GM12878 (cell line): ENCODE measurements around the gene MRPL49. TPM values are rescaled to one million over a fixed set of nuclear protein-coding genes. Genes with fewer than 3 reads are reported as not detected.

Experiments used
- ATAC-seq: fragments of 200-7000 bp; cut with Tn5 transposase; 3 replicates; pipeline ENCODE4 v1.9.1; 2020; ENCODE audit warnings: mild to moderate bottlenecking, moderate library complexity
- BruUV-seq: library from RNA; stranded (reverse); fragments of 400-500 nt; replicated peaks from 2 replicates; lab custom pipeline; 2021; lab: Mats Ljungman, UMichigan
- CTCF ChIA-PET: fragments of 300-600 bp; sonication (Branson Sonifier 250); formaldehyde crosslinking; extraction: SDS; loops from one replicate; lab custom pipeline; 2021; ENCODE audit warnings: inconsistent platforms; lab: Yijun Ruan, JAX
- POLR2A ChIA-PET: fragments of 350-600 bp; formaldehyde crosslinking; extraction: SDS; loops from one replicate; lab custom pipeline; 2021; ENCODE audit warnings: inconsistent platforms; lab: Charles Lee
- RAD21 ChIA-PET: fragments of 300-600 bp; sonication (Branson Sonifier 250); formaldehyde crosslinking; loops from one replicate; lab custom pipeline; 2023; ENCODE audit warnings: antibody characterized with exemption; ENCODE audit not compliant: unreplicated experiment; lab: Charles Lee
- SMC1A ChIA-PET: fragments of 300-600 bp; sonication (Branson Sonifier 250); formaldehyde crosslinking; loops from one replicate; lab custom pipeline; 2023; ENCODE audit not compliant: unreplicated experiment, uncharacterized antibody; lab: Charles Lee
- DNase-seq: peaks from one replicate; pipeline ENCODE4 v3.0.0-alpha.2; 2011; ENCODE audit warnings: low read depth, low spot score
- FAIRE-seq: peaks from 3 replicates; lab custom pipeline; 2011; peaks lifted over from hg19 to GRCh38; lab: Jason Lieb, UNC
- H2AFZ ChIP-seq: 2 replicates; pipeline ENCODE4 v1.6.0; 2011; ENCODE audit warnings: low read depth, low read length, control low read depth; ENCODE audit not compliant: control insufficient read depth
- H3K27ac ChIP-seq: 2 replicates; pipeline ENCODE4 v1.5.1; 2011; ENCODE audit warnings: control low read depth; ENCODE audit not compliant: control insufficient read depth, insufficient read depth
- H3K27me3 ChIP-seq, 2 experiments: replicated peaks in 1 of 2; 2 replicates each; pipeline versions ENCODE4 v1.6.0 to v1.6.1; 2011; ENCODE audit warnings: low read length in 1 of 2; ENCODE audit not compliant: control insufficient read depth in 2 of 2, insufficient read depth in 2 of 2
- H3K36me3 ChIP-seq, 2 experiments: 2 replicates each; pipeline ENCODE4 v1.5.1; 2011; ENCODE audit warnings: low read length in 1 of 2; ENCODE audit not compliant: control insufficient read depth in 2 of 2, insufficient read depth in 2 of 2
- H3K4me1 ChIP-seq: 2 replicates; pipeline ENCODE4 v1.6.1; 2011; ENCODE audit warnings: mild to moderate bottlenecking, low read length, moderate library complexity, mixed read lengths; ENCODE audit not compliant: control insufficient read depth, insufficient read depth
- H3K4me2 ChIP-seq: 2 replicates; pipeline ENCODE4 v1.6.0; 2011; ENCODE audit warnings: control low read depth; ENCODE audit not compliant: control insufficient read depth, insufficient read depth
- H3K4me3 ChIP-seq: fragments of 200-600 bp; sonication (generic); 2 replicates; pipeline ENCODE4 v1.5.1; 2016
- H3K79me2 ChIP-seq: 2 replicates; pipeline ENCODE4 v1.6.0; 2011; ENCODE audit warnings: low read length; ENCODE audit not compliant: control insufficient read depth, insufficient read depth
- H3K9ac ChIP-seq: 2 replicates; pipeline ENCODE4 v1.8.0; 2011; ENCODE audit warnings: low read length, control low read depth, mixed read lengths; ENCODE audit not compliant: control insufficient read depth, insufficient read depth
- H3K9me3 ChIP-seq: replicated peaks from 3 replicates; pipeline ENCODE4 v1.5.1; 2011; ENCODE audit warnings: mild to moderate bottlenecking, low read length; ENCODE audit not compliant: control insufficient read depth, insufficient read depth
- H4K20me1 ChIP-seq: 2 replicates; pipeline ENCODE4 v1.6.0; 2011; ENCODE audit not compliant: control insufficient read depth, insufficient read depth
- CBFB ChIP-seq: IDR thresholded peaks from 2 replicates; pipeline ENCODE4 v1.6.1; 2016; ENCODE audit warnings: antibody characterized with exemption, low read depth
- CEBPB ChIP-seq, 2 experiments: fragments of 150-350 bp in 1 of 2; IDR thresholded peaks; 2 replicates each; pipeline ENCODE4 v1.6.1; 2012 to 2014; ENCODE audit warnings: low read depth in 2 of 2, low read length in 2 of 2, borderline replicate concordance in 1 of 2, inconsistent platforms in 1 of 2
- CREM ChIP-seq: IDR thresholded peaks from 2 replicates; pipeline ENCODE4 v1.6.1; 2014; ENCODE audit warnings: antibody characterized with exemption, low read depth
- CUX1 ChIP-seq: IDR thresholded peaks from 2 replicates; pipeline ENCODE4 v1.6.1; 2012; ENCODE audit warnings: improper control_type of control experiment, low read depth, low read length; ENCODE audit not compliant: insufficient replicate concordance
- HDAC6 ChIP-seq: fragments of 200-600 bp; sonication (generic); IDR thresholded peaks from one replicate; pipeline ENCODE4 v1.8.0; 2017; ENCODE audit warnings: antibody characterized with exemption; ENCODE audit not compliant: unreplicated experiment
- IKZF1 ChIP-seq: fragments of 450-650 bp; conservative IDR thresholded peaks from 2 replicates; pipeline ENCODE4 v1.6.1; 2017; ENCODE audit warnings: antibody characterized with exemption, mild to moderate bottlenecking
- MLLT1 ChIP-seq: fragments of 450-650 bp; IDR thresholded peaks from 2 replicates; pipeline ENCODE4 v1.6.1; 2016; ENCODE audit warnings: mild to moderate bottlenecking
- RB1 ChIP-seq: fragments of 450-650 bp; formaldehyde crosslinking; IDR thresholded peaks from 2 replicates; pipeline ENCODE4 v1.6.1; 2017; ENCODE audit warnings: mild to moderate bottlenecking, borderline replicate concordance
- RUNX3 ChIP-seq: IDR thresholded peaks from 2 replicates; pipeline ENCODE4 v1.6.1; 2012; ENCODE audit warnings: low read length, inconsistent platforms
- SKIL ChIP-seq: fragments of 450-650 bp; IDR thresholded peaks from 2 replicates; pipeline ENCODE4 v1.6.1; 2017; ENCODE audit warnings: mild to moderate bottlenecking, low read depth, inconsistent platforms; ENCODE audit not compliant: poor library complexity, severe bottlenecking
- SREBF1 ChIP-seq: IDR thresholded peaks from 2 replicates; pipeline ENCODE4 v1.6.1; 2012; ENCODE audit warnings: mild to moderate bottlenecking, low read length
- SUPT20H ChIP-seq: IDR thresholded peaks from 2 replicates; pipeline ENCODE4 v1.6.1; 2011; ENCODE audit warnings: low read depth, mild to moderate bottlenecking, low read length, moderate library complexity, borderline replicate concordance; ENCODE audit not compliant: control insufficient read depth
- TBL1XR1 ChIP-seq: IDR thresholded peaks from 2 replicates; pipeline ENCODE4 v1.6.1; 2012; ENCODE audit warnings: low read depth, low read length, improper control_type of control experiment
- WRNIP1 ChIP-seq: IDR thresholded peaks from 2 replicates; pipeline ENCODE4 v1.6.1; 2011; ENCODE audit warnings: low read depth, low read length, improper control_type of control experiment, borderline replicate concordance
- ZSCAN29 ChIP-seq: fragments of 450-650 bp; IDR thresholded peaks from 2 replicates; pipeline ENCODE4 v1.6.1; 2017; ENCODE audit warnings: mild to moderate bottlenecking, moderate library complexity
- WGBS: methylation state at CpG from one replicate; pipeline ENCODE4 v1.1.6; 2016; ENCODE audit warnings: low lambda C conversion rate; ENCODE audit not compliant: insufficient replicate concordance, insufficient coverage; ENCODE audit errors: missing lambda C conversion rate; 5-methylcytosine and 5-hydroxymethylcytosine counted together
- in situ Hi-C: fragments of 300-500 bp; cut with MboI; formaldehyde crosslinking; loops from 9 replicates; pipeline ENCODE4 v1.14.3; 2018; ENCODE audit warnings: mixed read lengths
- intact Hi-C: fragments of 100-400 bp; cut with micrococcal nuclease; formaldehyde crosslinking; loops from one replicate; pipeline ENCODE4 v1.14.2; 2022; ENCODE audit not compliant: unreplicated experiment
- polyA plus RNA-seq, 11 experiments: library from polyadenylated mRNA; depleted of rRNA in 4 of 11; unstranded in 6 of 11; stranded (reverse) in 5 of 11; fragments of >200 nt; fragmentation: Nextera tagmentation in 4 of 11; fragmentation: Illumina TruSeq in 1 of 11; extraction: Ambion mirVana in 4 of 11; extraction: Trizol in 1 of 11; gene quantifications; 1 replicate in 1 of 11; 2 replicates in 10 of 11; pipeline versions ENCODE4 v1.2.1 to v1.2.3, GENCODE V29; 2011 to 2016; ENCODE audit warnings: inconsistent platforms in 2 of 11, missing spikeins in 2 of 11, low read depth in 1 of 11
- total RNA-seq, 4 experiments: library from RNA; depleted of rRNA in 3 of 4; stranded (reverse); fragments of >200 nt in 3 of 4; fragmentation: Illumina TruSeq in 1 of 4; extraction: Trizol in 1 of 4; gene quantifications; 2 replicates each; pipeline versions ENCODE4 v1.2.1 to v1.2.3, GENCODE V29; 2013 to 2021

Gene MRPL49
- total and polyA plus RNA-seq, 10 of the 15 experiments (the other 5 are each of a cell fraction or from before 2014, with no cell fraction given): 42.0 to 116 (median 71.7) TPM

DNA sequence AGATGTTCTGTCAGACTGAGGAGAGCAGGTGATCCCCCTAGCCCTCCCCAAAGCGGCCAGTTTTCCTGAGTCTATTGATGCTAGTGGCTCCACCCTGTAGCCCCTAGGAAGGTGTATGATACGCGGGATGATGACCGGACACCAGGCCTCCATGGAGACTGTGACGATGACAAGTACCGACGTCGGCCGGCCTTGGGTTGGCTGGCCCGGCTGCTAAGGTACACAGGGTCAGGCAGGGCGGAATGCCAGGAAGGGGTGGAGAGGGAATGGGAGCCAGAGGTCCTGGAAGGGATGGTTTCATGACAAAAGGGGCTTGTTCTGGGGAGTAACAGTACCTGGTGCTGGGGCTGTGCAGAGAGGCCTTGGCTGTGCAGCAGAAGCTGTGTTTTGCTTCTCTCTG, 34.9 kb upstream of the MRPL49 start (continued):
- no peak for TF ChIP-seq CREM
- no peak for TF ChIP-seq RUNX3

GRCh38 chr11:65087827-65088226, 34.3 kb upstream of the MRPL49 start:
- in situ Hi-C loops: no loop called here
- WGBS: 95% methylated on average over 15 of the region's 15 CpGs
- H3K27ac ChIP-seq: no peak overlapping the region
- peaks cover 6% of the 10 kb centered on the region for H3K4me1 ChIP-seq
- POLR2A ChIA-PET: no interaction called here
- CTCF ChIA-PET: interaction anchor here (0.6 kb wide), 1 partner anchor 59 kb away, joined by 3 read pairs; no protein-coding TSS in a partner anchor
- intact Hi-C loops: no loop called here
- no TSS peak for BruUV-seq
- H2AFZ ChIP-seq: no peak overlapping the region
- FAIRE-seq (no peak), DNase-seq (no peak), ATAC-seq (no peak)
- peaks cover 21% of the 10 kb centered on the region for H3K79me2 ChIP-seq
- no peak overlapping the region for H3K4me2 ChIP-seq
- no peak overlapping the region for H3K9ac ChIP-seq
- H4K20me1 ChIP-seq: no peaks in the 10 kb centered on the region
- H3K27me3 ChIP-seq: no peaks in the 10 kb centered on the region
- no peaks in the 10 kb centered on the region for H3K9me3 ChIP-seq
- peaks cover 5 to 11% of the 10 kb centered on the region in 2 experiments for H3K36me3 ChIP-seq
- SMC1A ChIA-PET: no interaction called here
- RAD21 ChIA-PET: no interaction called here
- H3K4me3 ChIP-seq: no peak overlapping the region
- no peak for TF ChIP-seq RB1
- no peak for TF ChIP-seq MLLT1
- no peak for TF ChIP-seq SKIL
- TF ChIP-seq WRNIP1: no peak
- no peak for TF ChIP-seq HDAC6
- no peak for TF ChIP-seq SREBF1
- TF ChIP-seq ZSCAN29: no peak
- TF ChIP-seq CEBPB (IDR thresholded peaks at IDR 0.05; ENCODE audit: borderline replicate concordance in 1 of 2, low read depth in 2 of 2, low read length in 2 of 2): no peak
- TF ChIP-seq CBFB: no peak
- no peak for TF ChIP-seq IKZF1
- no peak for TF ChIP-seq CUX1
- TF ChIP-seq SUPT20H: no peak
- no peak for TF ChIP-seq TBL1XR1
- no peak for TF ChIP-seq CREM
